Activated B cell treated with CpG ODN at 0.5 μM for 24 hours (primary cell): ENCODE measurements around the gene NKD2. TPM values are rescaled to one million over a fixed set of nuclear protein-coding genes. Genes with fewer than 3 reads are reported as not detected.

Source experiments
- ATAC-seq: fragments of 200-7000 bp; cut with Tn5 transposase; one replicate; pipeline ENCODE4 v1.10.0; 2021; ENCODE audit warnings: low read depth, mild to moderate bottlenecking, moderate library complexity
- CTCF ChIA-PET: fragments of 350-600 bp; sonication (Branson Sonifier 250); formaldehyde crosslinking; loops from one replicate; lab custom pipeline; 2021; ENCODE audit warnings: antibody characterized with exemption; lab: Charles Lee
- POLR2A ChIA-PET: fragments of 350-600 bp; sonication (Branson Sonifier 250); formaldehyde crosslinking; loops from one replicate; lab custom pipeline; 2021; ENCODE audit warnings: antibody characterized with exemption; lab: Charles Lee
- DNase-seq: peaks from one replicate; pipeline ENCODE4 v3.0.0; 2022
- H3K27ac Mint-ChIP-seq: one replicate; pipeline ENCODE4 v1.8.0; 2020; ENCODE audit warnings: mixed read lengths
- H3K27me3 Mint-ChIP-seq: one replicate; pipeline ENCODE4 v1.8.0; 2021; ENCODE audit warnings: mixed read lengths
- H3K36me3 Mint-ChIP-seq: one replicate; pipeline ENCODE4 v1.8.0; 2021; ENCODE audit warnings: low read depth, mixed read lengths
- H3K4me1 Mint-ChIP-seq: one replicate; pipeline ENCODE4 v1.8.0; 2021; ENCODE audit warnings: mixed read lengths
- H3K4me3 Mint-ChIP-seq: one replicate; pipeline ENCODE4 v1.8.0; 2020; ENCODE audit warnings: mild to moderate bottlenecking, mixed read lengths
- H3K9me3 Mint-ChIP-seq: one replicate; pipeline ENCODE4 v1.8.0; 2020; ENCODE audit warnings: mixed read lengths
- CTCF ChIP-seq: fragments of 200-600 bp; IDR thresholded peaks from one replicate; pipeline ENCODE4 v1.8.0; 2022; ENCODE audit warnings: antibody characterized with exemption, mild to moderate bottlenecking
- intact Hi-C: fragments of 100-400 bp; cut with micrococcal nuclease; formaldehyde crosslinking; loops from one replicate; pipeline ENCODE4 v1.15.1; 2024
- total RNA-seq: library from RNA; stranded (reverse); gene quantifications from 2 replicates; pipeline ENCODE4 v1.2.3, GENCODE V29; 2022

Gene NKD2
- total RNA-seq, 1 donor from 2014 or later: 0.16 TPM

GRCh38 chr5:1048162-1048721 lies 39.6 kb downstream of the NKD2 start:
- POLR2A ChIA-PET: no interaction called here
- no peak for TF ChIP-seq CTCF
- intact Hi-C loops: no loop called here
- no peak for ATAC-seq
- Mint-ChIP-seq H3K27me3 (no peaks in the 10 kb centered on the region), H3K27ac (no peak overlapping the region), H3K9me3 (no peaks in the 10 kb centered on the region), H3K4me3 (no peak overlapping the region), H3K4me1 (no peaks in the 10 kb centered on the region), H3K36me3 (peaks cover 11% of the 10 kb centered on the region)
- CTCF ChIA-PET: no interaction called here
- no peak for DNase-seq

- H3K4me3 Mint-ChIP-seq: no peak overlapping the region
- intact Hi-C loops: no loop called here
- TF ChIP-seq CTCF: no peak
- no peak overlapping the region for H3K27ac Mint-ChIP-seq
- ATAC-seq (no peak), DNase-seq (no peak)
- H3K4me1 Mint-ChIP-seq: no peaks in the 10 kb centered on the region
- POLR2A ChIA-PET: interaction anchor here (0.6 kb wide), 1 partner anchor 54 kb away, joined by 8 read pairs; no protein-coding TSS in a partner anchor
- H3K36me3 Mint-ChIP-seq: peaks cover 14% of the 10 kb centered on the region
- no peaks in the 10 kb centered on the region for H3K9me3 Mint-ChIP-seq
- no peaks in the 10 kb centered on the region for H3K27me3 Mint-ChIP-seq
- CTCF ChIA-PET: no interaction called here
Measured at GRCh38 chr5:1048861-1049838, 40.5 kb downstream of the NKD2 start.

- ATAC-seq: no peak
- H3K4me3 Mint-ChIP-seq: no peak overlapping the region
- CTCF ChIA-PET: no interaction called here
- POLR2A ChIA-PET: no interaction called here
- H3K27ac Mint-ChIP-seq: no peak overlapping the region
- no peak for DNase-seq
- H3K4me1 Mint-ChIP-seq: no peaks in the 10 kb centered on the region
- TF ChIP-seq CTCF: no peak
- intact Hi-C loops: no loop called here
- no peaks in the 10 kb centered on the region for H3K27me3 Mint-ChIP-seq
- H3K9me3 Mint-ChIP-seq: no peaks in the 10 kb centered on the region
- H3K36me3 Mint-ChIP-seq: peaks cover 24% of the 10 kb centered on the region
Measured at GRCh38 chr5:1050423-1051365, 42.1 kb downstream of the NKD2 start.

GRCh38 chr5:1051366-1051720 lies 42.7 kb downstream of the NKD2 start:
- Mint-ChIP-seq H3K27ac (no peak overlapping the region), H3K9me3 (no peaks in the 10 kb centered on the region), H3K4me1 (no peaks in the 10 kb centered on the region), H3K4me3 (no peak overlapping the region), H3K36me3 (peaks cover 27% of the 10 kb centered on the region), H3K27me3 (no peaks in the 10 kb centered on the region)
- ATAC-seq: no peak
- CTCF ChIA-PET: no interaction called here
- no peak for TF ChIP-seq CTCF
- DNase-seq: no peak
- POLR2A ChIA-PET: no interaction called here
- intact Hi-C loops: no loop called here
